Astrocyte (in vitro differentiated cells and primary cell): ENCODE measurements around the gene GDF10.

Experiments used
- EZH2 ChIP-seq: IDR thresholded peaks from 2 replicates; pipeline ENCODE4 v1.6.1; 2012; ENCODE audit warnings: mild to moderate bottlenecking, low read length, inconsistent platforms; ENCODE audit not compliant: insufficient read depth
- TF ChIP-seq, protein P1 (sequence below): IDR thresholded peaks from 2 replicates; pipeline ENCODE4 v1.5.1; 2011; ENCODE audit warnings: low read depth, mild to moderate bottlenecking, inconsistent platforms, low read length, moderate library complexity; ENCODE audit not compliant: insufficient read depth

DNA sequence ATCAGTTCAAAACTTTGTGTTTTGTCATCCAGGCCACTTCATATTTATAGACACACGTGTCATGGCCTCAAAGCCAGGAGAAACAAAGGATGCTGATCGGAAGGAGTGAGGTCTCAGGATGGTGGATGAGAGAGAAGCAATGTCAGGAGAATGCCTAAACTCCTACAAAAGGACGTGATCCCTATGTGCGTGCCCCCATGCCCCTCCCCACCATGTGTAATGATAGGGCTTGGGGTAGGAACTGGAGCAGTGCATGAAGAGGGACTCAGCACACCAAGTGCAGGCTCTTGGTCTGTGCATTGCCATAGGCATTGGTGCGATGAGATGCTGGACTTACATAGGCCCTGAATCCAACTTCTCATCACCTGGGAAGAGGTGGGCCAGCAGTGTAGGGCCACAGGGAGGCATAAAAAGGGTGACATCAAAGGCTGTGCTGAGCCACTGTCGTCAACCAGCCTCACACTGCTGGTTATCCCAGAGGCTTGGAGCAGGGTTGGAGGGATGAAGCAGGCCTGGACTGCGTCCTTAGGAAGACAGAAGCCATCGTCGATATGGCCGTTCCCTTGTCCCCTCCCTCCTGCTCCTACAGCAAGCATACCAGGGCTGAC is 46.9 kb upstream of the GDF10 start:
- TF ChIP-seq, protein P1, sequence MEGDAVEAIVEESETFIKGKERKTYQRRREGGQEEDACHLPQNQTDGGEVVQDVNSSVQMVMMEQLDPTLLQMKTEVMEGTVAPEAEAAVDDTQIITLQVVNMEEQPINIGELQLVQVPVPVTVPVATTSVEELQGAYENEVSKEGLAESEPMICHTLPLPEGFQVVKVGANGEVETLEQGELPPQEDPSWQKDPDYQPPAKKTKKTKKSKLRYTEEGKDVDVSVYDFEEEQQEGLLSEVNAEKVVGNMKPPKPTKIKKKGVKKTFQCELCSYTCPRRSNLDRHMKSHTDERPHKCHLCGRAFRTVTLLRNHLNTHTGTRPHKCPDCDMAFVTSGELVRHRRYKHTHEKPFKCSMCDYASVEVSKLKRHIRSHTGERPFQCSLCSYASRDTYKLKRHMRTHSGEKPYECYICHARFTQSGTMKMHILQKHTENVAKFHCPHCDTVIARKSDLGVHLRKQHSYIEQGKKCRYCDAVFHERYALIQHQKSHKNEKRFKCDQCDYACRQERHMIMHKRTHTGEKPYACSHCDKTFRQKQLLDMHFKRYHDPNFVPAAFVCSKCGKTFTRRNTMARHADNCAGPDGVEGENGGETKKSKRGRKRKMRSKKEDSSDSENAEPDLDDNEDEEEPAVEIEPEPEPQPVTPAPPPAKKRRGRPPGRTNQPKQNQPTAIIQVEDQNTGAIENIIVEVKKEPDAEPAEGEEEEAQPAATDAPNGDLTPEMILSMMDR: no peak
- no peak for TF ChIP-seq EZH2
